ENCODE data around the gene PDE7B. TPM values are rescaled to one million over a fixed set of nuclear protein-coding genes. Genes with fewer than 3 reads are reported as not detected.

Gene PDE7B
- total RNA-seq (1 to 10 TPM; 5.5 to 6.9 TPM), polyA plus RNA-seq (1 to 10 TPM; 1.0 to 2.0 TPM)
- long read RNA-seq, donor 1, partial matches to known transcripts = 0 of 10 reads
- long read RNA-seq, donor 1, other reads (novel, unspliced or antisense) = 10 of 10 reads
- long read RNA-seq, donor 2, full-length matches to known transcripts = 1 of 8 reads
- long read RNA-seq, donor 2, partial matches to known transcripts = 2 of 8 reads
- long read RNA-seq, donor 2, other reads (novel, unspliced or antisense) = 5 of 8 reads

DNA sequence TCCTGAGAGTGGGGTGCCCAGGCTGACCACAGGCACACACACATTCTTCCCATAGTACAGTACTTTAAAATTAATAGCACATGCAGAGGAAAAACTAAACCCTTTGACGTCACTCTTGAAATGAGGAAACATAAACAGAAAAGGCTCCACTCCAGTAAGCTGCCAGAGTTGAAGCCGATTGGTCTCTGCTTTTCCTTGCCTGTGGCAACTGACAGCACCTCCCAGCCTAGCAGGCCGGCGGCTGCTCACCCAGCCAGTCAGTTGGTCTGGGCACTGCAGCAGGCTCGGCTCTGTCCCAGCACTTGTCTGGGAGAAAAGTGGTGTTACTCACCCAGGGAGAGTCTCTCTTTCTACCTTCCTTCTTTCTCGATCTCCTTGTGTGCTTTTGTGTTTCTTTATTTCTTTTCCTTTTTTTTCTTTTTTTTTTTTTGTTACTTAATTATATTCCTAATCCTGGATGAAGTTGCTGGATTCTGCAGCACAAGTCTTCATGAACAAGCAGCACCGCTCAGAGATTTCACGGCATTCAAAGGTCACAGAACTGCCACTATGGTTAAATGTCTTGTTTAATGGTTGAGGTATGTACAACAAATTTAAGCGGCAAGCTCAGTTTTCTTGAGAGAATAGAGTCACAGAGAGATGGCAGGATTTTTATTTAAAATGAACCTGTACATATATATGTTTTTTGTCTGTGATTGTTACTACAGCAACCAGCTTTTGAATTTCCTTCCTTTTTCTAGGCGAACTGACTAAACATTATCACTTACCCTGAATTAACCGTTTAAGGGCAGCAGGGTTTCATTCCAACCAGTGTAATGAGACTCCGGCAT, at the start of gene PDE7B:
Gene PDE7B, plus strand, starts transcription at position 260 of the 830 bp plus-strand sequence.
- WGBS, 2 donors = 2% methylated on average over 12 of the region's 12 CpGs
- Histone ChIP-seq H3K9me3 (ENCODE audit: control insufficient read depth, low read length) (no peaks in the 10 kb centered on the region), H3K4me1 (ENCODE audit: control insufficient read depth in 1 of 2, insufficient read depth in 2 of 2, low read length in 2 of 2) (no peaks in the 10 kb centered on the region), H3K27me3 (ENCODE audit: control insufficient read depth in 1 of 2, insufficient read depth in 2 of 2, low read length in 1 of 2) (no peaks in the 10 kb centered on the region), H3K4me3 (ENCODE audit: low read length in 2 of 2) (peak within 1 kb of the TSS; percentile 19 to 64), H3K27ac (ENCODE audit: low read depth in 1 of 2, low read length in 2 of 2) (no peak within 1 kb of the TSS), H3K36me3 (ENCODE audit: control insufficient read depth in 1 of 2, insufficient read depth in 2 of 2, low read length in 1 of 2) (no peaks in the 10 kb centered on the region)
- DNase-seq = peak; percentile 87 to 89
- intact Hi-C loops (cut with DNase I) = no loop called here
- peak; percentile 93 for ATAC-seq (ENCODE audit: low FRiP score)

DNA sequence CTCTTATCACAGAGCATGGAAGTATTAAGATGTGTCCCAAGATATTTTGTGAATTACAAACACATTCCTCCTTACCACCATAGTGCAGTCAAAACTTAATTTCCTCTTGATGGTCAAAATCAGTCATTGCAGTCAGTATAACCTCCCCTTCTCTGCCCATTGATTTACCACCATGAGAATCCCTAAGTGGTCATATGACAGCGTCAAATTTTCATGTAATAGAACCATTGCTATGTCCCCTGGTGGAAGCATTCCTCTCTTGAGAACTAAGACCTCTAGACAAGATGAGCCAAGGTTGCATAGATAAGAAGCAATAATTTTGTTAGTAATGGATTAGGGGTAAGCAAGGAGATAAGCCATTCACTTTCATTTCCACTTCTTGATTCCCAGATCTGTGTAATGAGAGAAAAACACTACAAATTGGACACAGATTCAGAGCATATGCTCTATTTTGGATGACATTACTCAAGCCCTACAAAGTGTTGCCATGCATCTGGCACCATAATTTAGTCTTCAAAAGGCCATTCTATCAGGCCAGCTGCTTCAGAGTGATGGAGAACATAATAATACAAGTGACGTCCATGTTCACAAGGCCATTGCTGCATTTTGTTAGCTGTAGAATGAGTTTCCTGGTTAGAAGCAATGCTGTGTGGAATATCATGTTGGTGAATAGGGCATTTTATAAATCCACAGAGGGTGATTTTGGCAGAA, 49.6 kb upstream of the PDE7B start:
- no peaks in the 10 kb centered on the region for H3K36me3 ChIP-seq (ENCODE audit: control insufficient read depth in 1 of 2, insufficient read depth in 2 of 2, low read length in 1 of 2)
- no peak for DNase-seq
- WGBS, 2 donors = 93 to 96% methylated on average over 2 of the region's 2 CpGs
- no peak overlapping the region for H3K27ac ChIP-seq (ENCODE audit: low read depth in 1 of 2, low read length in 2 of 2)
- intact Hi-C loops (cut with DNase I) = no loop called here
- no peak for ATAC-seq (ENCODE audit: low FRiP score)
- no peaks in the 10 kb centered on the region for H3K4me1 ChIP-seq (ENCODE audit: control insufficient read depth in 1 of 2, insufficient read depth in 2 of 2, low read length in 2 of 2)
- no peak overlapping the region for H3K4me3 ChIP-seq (ENCODE audit: low read length in 2 of 2)
- peaks cover 2% of the 10 kb centered on the region for H3K9me3 ChIP-seq (ENCODE audit: control insufficient read depth, low read length)
- no peaks in the 10 kb centered on the region for H3K27me3 ChIP-seq (ENCODE audit: control insufficient read depth in 1 of 2, insufficient read depth in 2 of 2, low read length in 1 of 2)

GRCh38 chr6:135810486-135810885, 41.0 kb upstream of the PDE7B start:
- WGBS, 2 donors = 79 to 81% methylated on average over 5 of the region's 5 CpGs
- no peak overlapping the region for H3K4me3 ChIP-seq (ENCODE audit: low read length in 2 of 2)
- H3K27ac ChIP-seq (ENCODE audit: low read depth in 1 of 2, low read length in 2 of 2) = no peak overlapping the region
- H3K27me3 ChIP-seq (ENCODE audit: control insufficient read depth in 1 of 2, insufficient read depth in 2 of 2, low read length in 1 of 2) = no peaks in the 10 kb centered on the region
- no peak for ATAC-seq (ENCODE audit: low FRiP score)
- H3K9me3 ChIP-seq (ENCODE audit: control insufficient read depth, low read length) = no peaks in the 10 kb centered on the region
- intact Hi-C loops (cut with DNase I) = no loop called here
- no peaks in the 10 kb centered on the region for H3K4me1 ChIP-seq (ENCODE audit: control insufficient read depth in 1 of 2, insufficient read depth in 2 of 2, low read length in 2 of 2)
- no peaks in the 10 kb centered on the region for H3K36me3 ChIP-seq (ENCODE audit: control insufficient read depth in 1 of 2, insufficient read depth in 2 of 2, low read length in 1 of 2)
- DNase-seq = no peak

- intact Hi-C loops (cut with DNase I) = no loop called here
- no peak for ATAC-seq (ENCODE audit: low FRiP score)
- 86 to 87% methylated on average over 2 of the region's 2 CpGs for WGBS, 2 donors
- H3K9me3 ChIP-seq (ENCODE audit: control insufficient read depth, low read length) = no peaks in the 10 kb centered on the region
- H3K4me3 ChIP-seq (ENCODE audit: low read length in 2 of 2) = no peak overlapping the region
- DNase-seq = no peak
- H3K36me3 ChIP-seq (ENCODE audit: control insufficient read depth in 1 of 2, insufficient read depth in 2 of 2, low read length in 1 of 2) = no peaks in the 10 kb centered on the region
- H3K27ac ChIP-seq (ENCODE audit: low read depth in 1 of 2, low read length in 2 of 2) = no peak overlapping the region
- no peaks in the 10 kb centered on the region for H3K27me3 ChIP-seq (ENCODE audit: control insufficient read depth in 1 of 2, insufficient read depth in 2 of 2, low read length in 1 of 2)
- no peaks in the 10 kb centered on the region for H3K4me1 ChIP-seq (ENCODE audit: control insufficient read depth in 1 of 2, insufficient read depth in 2 of 2, low read length in 2 of 2)
These were observed 40.3 kb upstream of the PDE7B start for GRCh38 chr6:135811170-135811569.

DNA sequence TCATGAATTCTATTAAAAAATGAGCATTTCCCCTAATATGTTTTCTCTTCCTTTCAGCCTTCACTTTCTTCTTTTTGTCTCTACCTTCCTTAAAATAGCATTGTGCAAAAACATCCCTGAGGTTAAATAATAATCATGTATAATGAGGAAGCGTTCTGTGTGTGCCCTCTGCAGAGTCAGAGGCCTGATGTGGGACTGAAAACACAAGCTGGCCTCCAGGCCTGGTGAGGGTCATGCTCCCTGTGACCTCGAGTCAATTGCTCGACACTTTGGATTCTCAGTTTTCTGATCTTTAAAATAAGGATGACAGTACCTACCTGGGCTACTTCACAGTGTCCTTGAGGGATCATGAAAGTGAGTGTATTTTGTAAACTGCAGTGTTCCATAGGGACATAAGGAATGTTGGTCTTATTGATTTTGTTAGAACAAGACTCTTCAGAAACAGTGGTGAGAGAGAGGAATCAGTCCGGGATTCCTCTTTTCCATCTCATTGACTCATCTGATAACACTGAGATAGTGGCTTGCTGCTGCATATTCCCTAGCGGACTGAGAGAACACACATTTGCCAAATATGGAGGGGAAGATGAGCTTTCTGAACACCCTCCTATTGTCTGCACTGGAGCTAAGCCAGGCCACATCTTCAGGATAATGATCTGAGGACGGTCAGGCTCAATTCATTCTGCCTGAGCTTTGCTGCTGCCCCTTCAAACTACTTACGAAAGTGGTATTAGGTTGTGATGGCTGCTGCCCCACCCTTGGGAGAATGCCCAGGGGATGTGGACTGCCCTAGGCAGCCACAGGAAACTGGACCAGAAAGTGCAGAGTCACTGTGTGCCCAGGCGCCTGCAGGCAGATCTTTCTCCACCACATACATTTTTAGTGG, 39.6 kb upstream of the PDE7B start:
- no peaks in the 10 kb centered on the region for H3K36me3 ChIP-seq (ENCODE audit: control insufficient read depth in 1 of 2, insufficient read depth in 2 of 2, low read length in 1 of 2)
- H3K27me3 ChIP-seq (ENCODE audit: control insufficient read depth in 1 of 2, insufficient read depth in 2 of 2, low read length in 1 of 2) = no peaks in the 10 kb centered on the region
- no peak for DNase-seq
- intact Hi-C loops (cut with DNase I) = no loop called here
- no peak overlapping the region for H3K27ac ChIP-seq (ENCODE audit: low read depth in 1 of 2, low read length in 2 of 2)
- no peak overlapping the region for H3K4me3 ChIP-seq (ENCODE audit: low read length in 2 of 2)
- WGBS, 2 donors = 87% methylated on average over 8 of the region's 8 CpGs
- no peaks in the 10 kb centered on the region for H3K4me1 ChIP-seq (ENCODE audit: control insufficient read depth in 1 of 2, insufficient read depth in 2 of 2, low read length in 2 of 2)
- no peak for ATAC-seq (ENCODE audit: low FRiP score)
- H3K9me3 ChIP-seq (ENCODE audit: control insufficient read depth, low read length) = no peaks in the 10 kb centered on the region

DNA sequence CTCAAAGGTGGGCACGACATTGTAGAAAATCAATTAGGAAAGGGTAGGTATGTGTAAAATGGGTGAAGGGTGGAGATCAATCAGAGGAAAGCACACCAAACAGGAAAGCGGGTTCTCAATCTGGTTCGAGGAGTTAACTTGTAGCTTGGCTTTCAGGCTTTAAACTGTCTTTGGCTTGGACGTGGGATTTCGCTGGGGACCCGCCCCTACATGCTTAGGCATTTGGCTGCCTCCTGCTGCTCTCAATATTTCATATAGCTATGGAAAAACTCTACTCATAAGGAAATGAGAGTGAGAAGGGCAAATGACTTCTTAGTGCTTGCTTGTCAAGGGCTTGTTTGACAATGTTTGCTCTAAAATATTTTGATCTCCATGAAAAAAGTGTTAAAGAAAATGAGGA, 38.1 kb upstream of the PDE7B start:
- no peaks in the 10 kb centered on the region for H3K36me3 ChIP-seq (ENCODE audit: control insufficient read depth in 1 of 2, insufficient read depth in 2 of 2, low read length in 1 of 2)
- ATAC-seq (ENCODE audit: low FRiP score) (no peak), DNase-seq (no peak)
- intact Hi-C loops (cut with DNase I) = no loop called here
- H3K9me3 ChIP-seq (ENCODE audit: control insufficient read depth, low read length) = no peaks in the 10 kb centered on the region
- 71 to 72% methylated on average over 6 of the region's 6 CpGs for WGBS, 2 donors
- H3K27ac ChIP-seq (ENCODE audit: low read depth in 1 of 2, low read length in 2 of 2) = no peak overlapping the region
- no peaks in the 10 kb centered on the region for H3K4me1 ChIP-seq (ENCODE audit: control insufficient read depth in 1 of 2, insufficient read depth in 2 of 2, low read length in 2 of 2)
- H3K4me3 ChIP-seq (ENCODE audit: low read length in 2 of 2) = no peak overlapping the region
- H3K27me3 ChIP-seq (ENCODE audit: control insufficient read depth in 1 of 2, insufficient read depth in 2 of 2, low read length in 1 of 2) = no peaks in the 10 kb centered on the region

DNA sequence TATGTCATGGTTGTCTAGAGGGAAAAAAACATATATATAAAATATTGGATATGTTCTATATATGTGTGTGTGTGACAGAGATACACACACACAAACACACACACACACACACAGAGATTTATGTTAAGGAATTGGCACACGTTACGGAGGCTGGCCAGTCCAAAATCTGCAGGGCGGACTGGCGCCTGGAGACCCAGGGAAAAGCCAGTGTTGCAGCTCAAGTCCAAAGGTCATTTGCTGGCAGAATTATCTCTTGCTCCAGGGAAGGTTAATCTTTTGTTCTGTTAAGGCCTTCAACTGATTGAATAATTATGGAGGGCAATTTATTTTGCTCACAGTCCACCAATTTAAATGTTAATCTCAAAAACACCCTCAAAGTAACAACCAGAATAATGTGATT, 37.5 kb upstream of the PDE7B start:
- DNase-seq (no peak), ATAC-seq (ENCODE audit: low FRiP score) (no peak)
- no peaks in the 10 kb centered on the region for H3K27me3 ChIP-seq (ENCODE audit: control insufficient read depth in 1 of 2, insufficient read depth in 2 of 2, low read length in 1 of 2)
- no peaks in the 10 kb centered on the region for H3K9me3 ChIP-seq (ENCODE audit: control insufficient read depth, low read length)
- intact Hi-C loops (cut with DNase I) = no loop called here
- no peaks in the 10 kb centered on the region for H3K36me3 ChIP-seq (ENCODE audit: control insufficient read depth in 1 of 2, insufficient read depth in 2 of 2, low read length in 1 of 2)
- 94 to 95% methylated on average over 4 of the region's 4 CpGs for WGBS, 2 donors
- H3K4me1 ChIP-seq (ENCODE audit: control insufficient read depth in 1 of 2, insufficient read depth in 2 of 2, low read length in 2 of 2) = no peaks in the 10 kb centered on the region
- no peak overlapping the region for H3K4me3 ChIP-seq (ENCODE audit: low read length in 2 of 2)
- no peak overlapping the region for H3K27ac ChIP-seq (ENCODE audit: low read depth in 1 of 2, low read length in 2 of 2)

DNA sequence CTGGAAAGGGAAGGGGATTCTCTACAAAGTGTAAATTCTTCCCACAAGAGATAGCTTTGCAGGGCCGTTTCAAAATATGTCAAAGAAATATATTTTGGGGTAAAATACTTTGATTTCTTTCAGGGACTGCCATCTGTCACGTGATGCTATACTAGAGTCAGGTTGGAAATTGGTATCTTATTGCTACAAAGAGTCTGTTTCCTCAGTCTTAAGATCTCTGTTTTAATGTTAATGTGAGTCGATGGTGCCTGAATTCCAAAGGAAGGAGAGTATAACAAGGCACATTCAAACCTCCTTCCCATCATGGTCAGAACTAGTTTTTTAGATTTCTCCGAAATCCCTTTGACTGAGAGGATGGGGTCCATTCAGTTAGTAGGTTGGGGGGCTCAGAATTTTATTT, 36.3 kb upstream of the PDE7B start:
- DNase-seq = no peak
- Histone ChIP-seq H3K27me3 (ENCODE audit: control insufficient read depth in 1 of 2, insufficient read depth in 2 of 2, low read length in 1 of 2) (no peaks in the 10 kb centered on the region), H3K4me1 (ENCODE audit: control insufficient read depth in 1 of 2, insufficient read depth in 2 of 2, low read length in 2 of 2) (no peaks in the 10 kb centered on the region), H3K4me3 (ENCODE audit: low read length in 2 of 2) (no peak overlapping the region), H3K27ac (ENCODE audit: low read depth in 1 of 2, low read length in 2 of 2) (no peak overlapping the region), H3K9me3 (ENCODE audit: control insufficient read depth, low read length) (no peaks in the 10 kb centered on the region), H3K36me3 (ENCODE audit: control insufficient read depth in 1 of 2, insufficient read depth in 2 of 2, low read length in 1 of 2) (no peaks in the 10 kb centered on the region)
- 82 to 83% methylated on average over 4 of the region's 4 CpGs for WGBS, 2 donors
- intact Hi-C loops (cut with DNase I) = no loop called here
- no peak for ATAC-seq (ENCODE audit: low FRiP score)
